ENCODE data around the gene NTSR2.

DNA sequence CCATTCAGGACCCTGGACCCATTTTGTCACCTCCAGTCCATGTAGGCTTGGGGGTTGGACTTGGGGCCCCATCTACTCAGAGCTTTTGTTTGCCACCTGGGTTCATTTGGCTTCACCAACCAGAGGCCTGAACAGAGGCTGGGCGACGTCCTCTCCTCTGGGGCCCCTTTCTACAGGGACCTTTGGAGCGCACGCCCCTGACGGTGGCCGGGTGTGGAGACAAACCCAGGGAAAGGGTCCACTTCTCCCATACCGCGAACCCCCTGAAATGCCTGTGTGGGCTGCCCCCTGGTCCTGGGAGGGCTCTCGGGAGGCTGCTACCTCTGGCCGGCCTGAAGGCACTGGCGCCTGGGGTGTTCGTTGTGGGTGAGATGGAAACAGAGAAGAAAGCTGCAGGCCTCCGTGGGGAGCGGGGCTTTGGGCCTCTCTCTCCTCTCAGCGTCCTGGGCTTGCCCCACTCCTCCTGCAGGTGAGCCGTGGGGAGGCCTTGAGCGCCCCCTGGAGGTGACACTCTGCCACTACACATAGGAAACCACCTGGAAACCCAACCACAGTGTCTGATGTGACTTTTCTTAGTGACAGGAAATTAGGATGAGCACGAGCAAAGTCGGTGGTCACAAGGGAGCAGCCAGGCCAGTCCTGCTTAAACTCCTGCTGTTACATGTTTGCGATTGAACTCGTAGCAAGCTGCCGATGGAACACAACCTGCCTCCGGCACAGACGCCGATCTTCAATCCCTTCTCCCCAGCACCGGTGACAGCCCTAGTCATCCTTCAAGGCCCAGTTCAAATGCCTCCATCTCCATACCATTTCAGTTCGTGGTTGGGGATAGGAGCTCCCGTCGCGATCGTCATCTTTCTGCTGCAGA lies 12.0 kb upstream of the NTSR2 start:
- no peak for TF ChIP-seq POLR2A (IDR thresholded peaks at IDR 0.05)
- TF ChIP-seq, protein P1, sequence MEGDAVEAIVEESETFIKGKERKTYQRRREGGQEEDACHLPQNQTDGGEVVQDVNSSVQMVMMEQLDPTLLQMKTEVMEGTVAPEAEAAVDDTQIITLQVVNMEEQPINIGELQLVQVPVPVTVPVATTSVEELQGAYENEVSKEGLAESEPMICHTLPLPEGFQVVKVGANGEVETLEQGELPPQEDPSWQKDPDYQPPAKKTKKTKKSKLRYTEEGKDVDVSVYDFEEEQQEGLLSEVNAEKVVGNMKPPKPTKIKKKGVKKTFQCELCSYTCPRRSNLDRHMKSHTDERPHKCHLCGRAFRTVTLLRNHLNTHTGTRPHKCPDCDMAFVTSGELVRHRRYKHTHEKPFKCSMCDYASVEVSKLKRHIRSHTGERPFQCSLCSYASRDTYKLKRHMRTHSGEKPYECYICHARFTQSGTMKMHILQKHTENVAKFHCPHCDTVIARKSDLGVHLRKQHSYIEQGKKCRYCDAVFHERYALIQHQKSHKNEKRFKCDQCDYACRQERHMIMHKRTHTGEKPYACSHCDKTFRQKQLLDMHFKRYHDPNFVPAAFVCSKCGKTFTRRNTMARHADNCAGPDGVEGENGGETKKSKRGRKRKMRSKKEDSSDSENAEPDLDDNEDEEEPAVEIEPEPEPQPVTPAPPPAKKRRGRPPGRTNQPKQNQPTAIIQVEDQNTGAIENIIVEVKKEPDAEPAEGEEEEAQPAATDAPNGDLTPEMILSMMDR (IDR thresholded peaks at IDR 0.05): peak in 3 of 4 experiments; percentile 12 to 55 (median 32)
